Activated CD4-positive, alpha-beta T cell treated with anti-CD3 and anti-CD28 coated beads, Interleukin-2, amount 50 U/mL, for 16 hours (primary cell): ENCODE measurements around the gene HOXD3.

Experiments
- DNase-seq: peaks from one replicate; pipeline ENCODE4 v3.0.0-alpha.2; 2020

HOXD3 gene

DNA sequence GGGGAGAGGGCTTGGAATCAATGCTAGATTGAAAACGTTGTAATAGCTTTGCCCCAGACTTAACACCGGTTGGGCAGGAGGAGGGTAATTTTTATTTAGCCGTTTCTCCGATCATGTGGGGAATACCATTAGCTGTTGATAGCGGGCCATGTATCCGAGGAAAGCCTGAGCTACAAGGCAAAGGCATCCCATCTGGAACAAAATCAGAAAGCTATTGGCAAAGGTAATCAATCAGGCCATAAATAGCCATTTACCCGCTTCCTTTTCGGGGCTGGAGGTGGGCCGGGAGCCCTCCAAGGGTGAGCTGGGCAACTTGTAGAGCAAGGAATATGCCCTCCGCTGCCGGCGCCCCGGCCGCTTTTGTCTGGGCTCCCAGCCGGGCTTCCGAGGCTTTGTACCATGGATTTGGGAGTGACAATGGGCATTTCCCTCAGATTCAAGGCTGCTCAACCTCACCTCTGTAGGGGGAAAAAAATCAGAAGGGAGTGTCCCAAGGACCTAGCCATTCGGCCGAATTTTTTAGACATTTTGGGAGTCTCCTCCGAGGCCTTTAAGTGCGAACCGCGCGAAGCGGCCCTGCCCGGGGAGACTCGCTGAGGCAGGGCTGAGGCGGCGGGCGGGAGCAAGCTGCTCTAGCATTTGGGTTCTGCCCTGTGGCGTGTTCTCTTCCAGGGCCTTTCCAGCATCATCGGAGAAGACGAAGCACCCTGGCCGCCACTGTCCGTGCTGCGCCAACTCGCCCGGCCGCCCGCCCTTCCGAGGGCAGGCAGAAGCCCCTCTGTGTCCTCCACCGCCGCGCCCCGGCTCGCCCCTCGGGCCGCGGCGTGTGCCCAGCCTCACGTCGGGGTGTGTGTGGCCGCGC, 35.7 kb upstream of the HOXD3 start:
- DNase-seq: no peak

DNA sequence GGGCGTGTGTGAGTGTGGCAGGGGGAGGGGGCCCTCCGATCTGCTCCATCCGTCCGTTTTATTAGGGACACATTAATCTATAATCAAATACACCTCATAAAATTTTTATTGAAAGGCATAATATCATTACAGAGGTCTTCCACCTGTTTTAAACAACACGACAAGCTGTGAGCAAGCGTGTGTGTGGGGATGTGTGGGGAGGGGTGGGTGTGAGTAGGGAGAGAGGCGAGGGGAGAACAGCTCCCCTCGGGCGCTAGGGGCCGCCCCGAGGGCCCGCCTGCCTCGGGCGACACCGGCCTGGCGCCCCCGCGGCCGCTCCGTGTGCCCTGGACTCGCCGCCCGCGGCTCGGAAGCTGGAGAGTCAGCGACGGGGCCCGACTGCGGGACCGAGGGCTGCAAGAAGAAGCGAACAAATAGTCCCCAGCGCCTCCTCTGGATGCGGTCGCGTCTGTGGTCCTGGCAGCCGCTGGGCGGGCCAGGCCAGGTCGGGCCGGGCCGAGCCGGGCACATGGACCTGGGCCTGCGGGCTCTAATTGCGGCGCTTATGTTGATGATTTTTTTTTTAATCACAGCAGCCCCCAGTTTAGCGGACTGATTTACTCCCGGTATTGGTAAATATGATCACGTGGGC, 34.9 kb upstream of the HOXD3 start:
- no peak for DNase-seq

DNA sequence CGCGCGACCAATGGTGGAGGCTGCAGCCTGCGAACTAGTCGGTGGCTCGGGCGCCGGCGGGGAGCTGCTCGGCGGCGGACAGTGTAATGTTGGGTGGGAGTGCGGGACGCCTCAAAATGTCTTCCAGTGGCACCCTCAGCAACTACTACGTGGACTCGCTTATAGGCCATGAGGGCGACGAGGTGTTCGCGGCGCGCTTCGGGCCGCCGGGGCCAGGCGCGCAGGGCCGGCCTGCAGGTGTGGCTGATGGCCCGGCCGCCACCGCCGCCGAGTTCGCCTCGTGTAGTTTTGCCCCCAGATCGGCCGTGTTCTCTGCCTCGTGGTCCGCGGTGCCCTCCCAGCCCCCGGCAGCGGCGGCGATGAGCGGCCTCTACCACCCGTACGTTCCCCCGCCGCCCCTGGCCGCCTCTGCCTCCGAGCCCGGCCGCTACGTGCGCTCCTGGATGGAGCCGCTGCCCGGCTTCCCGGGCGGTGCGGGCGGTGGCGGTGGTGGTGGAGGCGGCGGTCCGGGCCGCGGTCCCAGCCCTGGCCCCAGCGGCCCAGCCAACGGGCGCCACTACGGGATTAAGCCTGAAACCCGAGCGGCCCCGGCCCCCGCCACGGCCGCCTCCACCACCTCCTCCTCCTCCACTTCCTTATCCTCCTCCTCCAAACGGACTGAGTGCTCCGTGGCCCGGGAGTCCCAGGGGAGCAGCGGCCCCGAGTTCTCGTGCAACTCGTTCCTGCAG, 34.3 kb upstream of the HOXD3 start, which contains the start of gene HOXD9:
HOXD9 (plus strand) TSS at position 37 of the 728 bp plus-strand sequence; CDS start at position 87, 50 bp downstream.
- DNase-seq: peak; percentile 11

DNA sequence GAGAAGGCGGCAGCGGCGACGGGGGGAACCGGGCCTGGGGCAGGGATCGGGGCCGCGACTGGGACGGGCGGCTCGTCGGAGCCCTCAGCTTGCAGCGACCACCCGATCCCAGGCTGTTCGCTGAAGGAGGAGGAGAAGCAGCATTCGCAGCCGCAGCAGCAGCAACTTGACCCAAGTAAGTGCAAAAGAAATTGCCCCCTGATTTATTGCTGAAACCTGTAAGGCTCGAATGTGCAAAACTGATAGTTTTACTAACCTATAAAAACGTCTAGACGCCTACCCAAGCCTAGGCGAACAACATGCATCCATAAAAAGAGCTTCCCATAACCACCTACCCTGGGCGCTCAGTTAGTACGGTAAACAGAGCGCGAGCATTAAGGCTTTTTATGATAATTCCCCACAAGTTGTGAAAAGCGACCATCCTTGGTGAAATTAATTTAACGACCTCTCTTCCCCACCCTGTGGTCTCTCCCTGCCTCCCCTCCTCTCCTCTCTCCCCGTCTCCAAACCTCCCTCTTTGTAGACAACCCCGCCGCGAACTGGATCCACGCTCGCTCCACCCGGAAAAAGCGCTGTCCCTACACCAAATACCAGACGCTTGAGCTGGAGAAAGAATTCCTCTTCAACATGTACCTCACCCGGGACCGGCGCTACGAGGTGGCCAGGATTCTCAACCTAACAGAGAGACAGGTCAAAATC, 33.5 kb upstream of the HOXD3 start:
- no peak for DNase-seq

DNA sequence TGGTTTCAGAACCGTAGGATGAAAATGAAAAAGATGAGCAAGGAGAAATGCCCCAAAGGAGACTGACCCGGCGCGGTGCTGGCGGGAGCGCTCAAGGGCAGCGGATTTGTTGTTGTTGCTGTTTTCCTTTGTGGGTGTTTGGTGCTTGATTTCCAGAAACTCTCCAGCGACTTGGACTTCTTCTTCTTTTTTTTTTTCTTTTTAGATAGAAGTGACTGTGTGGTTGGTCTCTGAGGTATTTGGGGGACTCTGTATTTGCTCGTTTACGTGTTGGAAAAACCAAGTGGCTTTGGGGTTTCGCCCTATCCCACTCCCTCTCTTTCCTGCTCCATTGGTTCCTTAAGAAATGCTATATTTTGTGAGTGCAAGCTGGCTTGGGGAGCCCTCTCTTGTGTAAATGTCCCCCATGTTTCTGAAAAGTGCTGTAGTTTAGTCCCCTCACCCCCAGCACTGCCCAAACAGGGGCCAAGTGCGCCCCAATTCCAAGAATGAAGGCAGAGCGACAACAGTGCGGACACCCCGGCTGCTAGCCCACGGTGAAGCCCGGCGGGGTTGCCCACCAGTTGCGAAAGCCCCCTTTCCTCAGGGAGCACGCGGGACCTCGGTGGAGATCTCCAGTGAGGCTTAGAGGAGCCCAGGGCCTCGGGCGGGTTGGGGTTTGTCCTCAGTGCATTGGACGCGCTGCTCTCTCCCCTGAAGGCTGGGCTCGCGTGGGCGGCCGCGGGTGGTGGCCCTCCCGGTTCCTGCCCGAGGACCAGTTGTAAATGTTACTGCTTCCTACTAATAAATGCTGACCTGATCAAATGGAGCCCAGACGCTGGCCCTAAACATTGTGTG, 32.8 kb upstream of the HOXD3 start:
- DNase-seq: no peak

DNA sequence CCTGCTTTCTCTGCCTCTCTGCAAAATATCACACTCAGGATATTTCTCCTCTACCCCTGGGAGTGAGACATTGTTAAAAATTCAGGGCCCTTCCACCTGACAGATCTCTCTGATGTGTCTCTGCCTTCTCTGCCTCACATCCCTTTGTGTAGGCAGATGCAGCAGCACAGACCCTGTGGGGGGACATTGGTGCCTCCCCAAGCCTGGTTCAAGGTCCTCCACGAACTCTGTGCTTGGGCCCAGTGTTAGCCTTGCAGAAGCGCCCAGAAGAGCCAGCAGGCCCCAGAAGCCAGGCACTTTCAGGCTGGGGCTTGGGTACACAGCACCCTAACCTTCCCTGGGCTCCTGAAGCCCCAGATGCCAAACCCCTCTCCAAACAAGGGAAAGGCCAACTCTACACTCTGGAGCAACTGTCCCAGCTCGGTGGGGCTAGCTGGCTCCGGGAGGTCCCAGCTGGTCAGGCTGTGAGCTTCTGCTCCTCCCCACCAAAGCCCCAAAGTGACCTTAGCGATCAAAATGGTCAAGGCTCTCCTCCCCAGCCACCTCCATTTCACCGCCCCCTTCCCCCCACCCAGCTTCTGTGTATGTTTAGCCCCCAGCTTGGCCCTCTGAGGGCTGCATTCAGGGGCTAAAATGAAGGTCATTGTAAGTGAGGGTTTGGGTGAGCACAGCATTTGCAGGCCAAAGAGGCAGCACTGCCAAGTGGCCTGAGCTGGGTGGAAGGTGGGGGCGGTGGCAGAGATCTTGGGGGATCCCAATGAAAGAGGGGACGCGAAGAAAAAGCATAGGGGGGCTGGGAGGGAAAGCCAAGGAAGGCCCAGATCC, 31.9 kb upstream of the HOXD3 start:
- DNase-seq: no peak

DNA sequence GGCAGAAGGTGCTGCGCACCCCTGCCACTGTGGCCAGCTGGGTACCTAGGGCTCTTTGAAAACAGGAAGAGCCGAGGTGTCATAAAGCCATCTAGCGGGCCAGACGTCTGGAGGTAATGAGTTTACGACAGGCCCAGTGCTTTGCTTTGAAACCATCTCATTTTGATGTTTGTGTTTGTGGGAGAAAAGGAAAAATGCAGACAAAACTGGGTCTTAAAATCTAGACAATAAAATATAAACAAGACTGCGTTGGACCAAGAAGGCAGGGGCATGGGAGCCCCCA, 31.4 kb upstream of the HOXD3 start:
- no peak for DNase-seq

DNA sequence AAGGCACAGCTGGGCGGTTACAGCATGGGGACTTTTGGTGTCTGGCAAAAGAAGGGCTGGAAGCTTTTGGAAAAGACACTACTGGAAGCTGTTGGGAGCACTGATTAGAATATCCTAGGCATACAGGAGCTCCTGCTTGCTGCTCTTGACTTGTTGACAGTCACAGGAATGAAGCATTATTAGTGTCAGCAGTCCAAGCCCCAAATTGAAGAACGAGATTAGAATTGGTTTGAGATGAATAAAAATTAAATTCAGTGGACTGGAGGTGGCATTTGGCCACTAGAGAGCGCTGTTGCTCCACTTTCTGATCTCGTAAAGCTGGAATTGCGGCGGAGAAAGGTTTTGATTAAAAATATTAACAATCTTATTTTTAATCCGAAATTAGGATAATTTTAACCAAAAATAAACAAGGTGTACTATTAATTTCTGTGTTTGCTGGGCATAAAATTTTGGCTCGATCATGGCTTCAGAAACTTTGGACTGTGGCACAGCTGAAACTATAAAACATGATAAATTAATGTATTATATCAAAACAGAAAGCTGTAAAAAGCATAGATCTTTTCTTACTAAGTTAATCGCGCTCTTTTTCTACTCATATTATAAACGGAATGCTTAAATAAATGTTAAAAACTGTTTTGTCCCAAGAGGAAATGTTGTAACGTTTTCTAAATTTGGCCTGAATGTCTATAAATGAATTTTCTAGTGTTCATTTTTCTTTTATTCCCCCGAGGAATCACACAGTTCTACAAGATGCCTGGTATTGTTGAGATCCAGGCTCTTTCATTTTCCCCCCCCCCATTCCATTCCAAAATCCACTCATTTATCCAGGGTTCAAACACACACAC, 30.0 kb upstream of the HOXD3 start:
- DNase-seq: peak; percentile 46

DNA sequence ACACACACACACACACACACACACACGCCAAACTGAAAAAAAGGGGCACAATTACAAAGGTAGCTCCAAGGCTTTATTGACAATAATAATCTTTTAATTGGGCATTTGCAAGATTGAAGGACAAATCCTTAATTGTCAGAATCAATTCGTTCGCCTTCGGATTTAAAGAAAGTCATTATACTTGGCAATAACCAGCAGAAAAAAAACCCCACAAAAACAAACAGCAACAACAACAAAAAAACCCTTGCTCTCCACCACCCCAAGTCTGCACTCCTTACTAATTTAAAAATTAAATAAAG, 29.4 kb upstream of the HOXD3 start:
- no peak for DNase-seq

DNA sequence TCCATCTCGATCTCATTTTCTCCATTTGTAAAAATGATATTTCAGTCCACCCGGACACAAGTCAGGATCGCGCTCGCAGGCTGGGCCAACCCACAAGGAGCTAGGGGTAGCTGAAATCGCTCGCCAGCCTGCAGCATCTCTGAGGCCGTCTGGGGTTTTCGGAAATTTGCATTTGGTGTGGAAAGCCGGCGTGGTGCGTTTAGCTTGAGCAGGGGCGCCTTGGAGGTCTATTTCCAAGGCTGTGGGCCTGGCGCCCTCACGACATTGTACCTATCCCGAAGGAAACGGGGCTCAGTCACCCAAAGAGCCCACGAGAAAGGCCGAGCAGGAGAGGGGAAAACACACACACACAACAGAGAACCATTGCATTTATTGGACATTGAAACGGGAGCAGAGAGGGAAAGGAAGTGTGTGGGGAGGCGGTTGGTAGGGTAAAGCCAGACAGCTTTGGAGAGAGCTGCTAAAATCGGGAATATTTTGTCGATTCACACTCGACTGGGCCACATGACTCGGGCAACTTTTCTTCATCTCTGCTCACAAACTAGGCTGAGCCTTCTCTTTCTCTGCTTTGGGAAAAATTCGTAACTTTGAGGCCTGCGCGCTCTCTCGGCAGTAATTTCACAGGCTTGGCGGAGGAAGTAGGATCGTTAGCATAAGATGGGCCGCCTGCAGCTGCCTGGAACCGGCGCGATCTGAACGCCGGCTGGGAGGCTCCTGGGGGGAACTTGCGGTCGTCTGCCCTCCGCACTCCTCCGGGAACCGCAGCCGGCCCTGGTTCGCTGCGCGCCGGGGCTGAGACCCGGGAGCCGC, 28.7 kb upstream of the HOXD3 start:
- DNase-seq: no peak

DNA sequence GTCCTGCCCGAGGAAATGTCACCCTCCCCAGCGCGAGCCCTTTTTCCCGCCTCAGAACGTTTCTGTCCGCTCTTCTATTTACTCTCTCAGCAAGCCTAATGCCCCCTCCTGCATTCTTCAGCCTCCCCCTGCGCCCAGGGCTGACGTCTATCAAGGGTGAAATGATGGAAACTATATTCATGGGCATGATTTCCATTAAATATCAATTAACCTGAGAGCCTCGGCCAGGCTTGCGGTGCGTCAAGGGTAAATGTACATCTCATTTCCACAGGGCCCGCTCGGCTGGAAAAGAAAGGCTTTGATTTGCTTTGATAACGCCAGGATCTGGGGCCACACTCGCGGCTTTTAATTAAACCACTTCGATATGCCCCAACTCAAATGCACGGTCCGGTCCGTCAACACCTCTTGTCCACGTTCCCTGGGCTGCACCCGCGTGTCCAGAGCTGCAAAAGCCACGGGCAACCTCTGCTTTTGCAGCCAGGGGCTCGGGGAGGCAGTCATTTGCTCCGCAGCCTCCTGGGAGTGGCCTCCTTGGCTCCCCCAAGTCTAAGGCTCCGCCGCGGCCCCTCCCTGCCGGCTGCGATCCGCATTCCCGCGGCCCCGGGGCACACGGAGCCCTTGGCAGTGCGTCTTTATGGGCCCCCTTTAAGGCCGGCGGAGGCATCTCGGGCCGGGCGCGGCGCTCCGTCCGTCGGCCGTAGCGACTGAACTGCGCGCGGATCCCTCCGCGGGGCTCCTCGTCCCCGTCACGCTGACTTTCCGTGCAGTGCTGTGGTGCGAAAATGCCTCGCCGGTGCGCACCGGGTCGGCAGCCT, 27.9 kb upstream of the HOXD3 start, which contains the start of gene HOXD8:
HOXD8 (plus strand) TSS at position 724 of the 815 bp plus-strand sequence. CDS start 662 bp downstream, outside the sequence.
- DNase-seq: no peak

DNA sequence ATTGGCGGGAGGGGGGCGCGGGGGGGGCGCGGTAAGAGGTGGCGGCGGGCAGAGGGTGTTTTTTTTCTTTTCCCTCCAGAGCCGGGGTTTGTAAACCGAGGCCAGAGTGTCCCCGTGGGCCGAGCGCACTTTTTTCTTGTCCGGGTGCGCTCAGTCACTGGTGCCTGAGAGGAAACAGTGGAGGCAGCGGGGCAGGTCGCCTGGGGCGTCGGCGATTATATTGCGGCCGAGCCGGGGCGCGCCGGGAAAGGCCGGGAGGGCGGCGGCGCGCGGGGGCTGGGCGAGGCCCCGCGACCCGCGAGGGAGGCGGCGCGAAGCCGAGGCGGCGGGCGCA, 27.3 kb upstream of the HOXD3 start:
- DNase-seq: no peak

DNA sequence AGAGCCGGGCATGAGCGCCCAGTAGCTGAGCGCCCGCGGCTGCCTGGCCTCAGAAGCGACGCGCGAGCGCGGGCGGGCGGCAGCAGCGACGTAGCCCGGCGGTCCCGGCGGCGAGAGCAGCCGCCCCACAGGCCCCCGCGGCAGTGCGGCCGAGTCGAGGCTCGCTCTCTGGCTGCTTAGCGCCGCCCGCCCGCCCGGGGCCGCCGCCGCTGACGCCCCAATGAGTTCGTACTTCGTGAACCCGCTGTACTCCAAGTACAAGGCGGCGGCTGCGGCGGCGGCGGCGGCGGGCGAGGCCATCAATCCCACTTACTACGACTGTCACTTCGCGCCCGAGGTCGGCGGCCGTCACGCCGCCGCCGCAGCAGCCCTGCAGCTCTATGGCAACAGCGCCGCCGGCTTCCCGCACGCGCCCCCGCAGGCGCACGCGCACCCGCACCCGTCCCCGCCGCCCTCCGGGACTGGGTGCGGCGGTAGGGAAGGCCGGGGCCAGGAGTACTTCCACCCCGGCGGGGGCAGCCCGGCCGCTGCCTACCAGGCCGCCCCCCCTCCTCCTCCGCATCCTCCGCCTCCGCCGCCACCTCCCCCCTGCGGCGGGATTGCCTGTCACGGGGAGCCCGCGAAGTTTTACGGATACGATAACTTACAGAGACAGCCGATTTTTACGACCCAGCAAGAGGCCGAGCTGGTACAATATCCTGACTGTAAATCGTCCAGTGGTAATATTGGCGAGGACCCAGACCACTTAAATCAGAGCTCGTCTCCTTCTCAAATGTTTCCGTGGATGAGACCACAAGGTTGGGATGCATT, 26.8 kb upstream of the HOXD3 start:
- DNase-seq: peak; percentile 7

DNA sequence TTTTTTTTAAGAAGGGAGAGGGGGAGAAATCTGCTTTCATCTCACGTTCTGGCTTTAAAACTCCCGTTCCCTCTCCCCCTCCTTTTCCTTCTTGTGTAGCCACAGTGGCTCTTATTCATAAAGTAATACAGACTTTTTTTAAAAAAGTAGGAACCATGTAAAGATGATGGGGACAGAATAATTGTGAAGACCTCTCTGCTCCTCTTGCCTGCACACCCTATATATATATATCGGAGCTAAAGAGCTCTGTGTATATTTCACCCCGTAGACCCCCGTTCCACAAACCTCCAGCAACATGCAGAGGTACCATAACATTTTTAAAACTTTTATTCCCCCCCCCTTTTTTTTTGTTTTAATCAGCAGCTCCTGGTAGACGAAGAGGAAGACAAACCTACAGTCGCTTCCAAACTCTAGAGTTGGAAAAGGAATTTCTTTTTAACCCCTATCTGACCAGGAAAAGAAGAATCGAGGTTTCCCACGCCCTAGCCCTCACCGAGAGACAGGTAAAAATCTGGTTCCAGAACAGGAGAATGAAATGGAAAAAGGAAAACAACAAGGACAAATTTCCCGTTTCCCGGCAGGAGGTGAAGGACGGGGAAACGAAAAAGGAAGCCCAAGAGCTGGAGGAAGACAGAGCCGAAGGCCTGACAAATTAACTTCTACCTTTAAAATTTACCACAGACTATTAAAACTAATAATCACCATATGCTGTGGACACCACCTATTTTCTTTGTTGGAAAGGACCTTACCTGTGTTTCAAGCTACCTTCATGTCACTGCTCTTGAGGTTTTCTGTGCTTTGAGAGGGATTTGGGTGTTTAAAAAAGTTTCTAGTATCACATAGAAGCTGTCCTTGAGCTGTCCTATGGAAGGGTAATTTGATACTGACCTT, 25.9 kb upstream of the HOXD3 start:
- no peak for DNase-seq

DNA sequence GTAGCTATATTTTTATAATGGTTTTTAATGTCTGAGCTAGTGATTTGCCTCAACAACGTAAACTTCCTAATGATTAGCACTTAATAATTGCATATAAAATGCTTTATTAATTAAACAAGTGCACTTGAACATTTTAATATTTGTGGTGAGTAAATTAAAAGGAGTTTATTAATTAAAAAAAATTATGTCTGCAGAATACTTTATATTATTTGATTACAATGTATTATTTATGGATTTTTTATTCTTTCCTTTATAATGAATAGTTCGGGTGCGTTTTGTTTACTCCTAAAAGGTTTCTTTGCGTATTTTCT, 25.3 kb upstream of the HOXD3 start:
- no peak for DNase-seq

DNA sequence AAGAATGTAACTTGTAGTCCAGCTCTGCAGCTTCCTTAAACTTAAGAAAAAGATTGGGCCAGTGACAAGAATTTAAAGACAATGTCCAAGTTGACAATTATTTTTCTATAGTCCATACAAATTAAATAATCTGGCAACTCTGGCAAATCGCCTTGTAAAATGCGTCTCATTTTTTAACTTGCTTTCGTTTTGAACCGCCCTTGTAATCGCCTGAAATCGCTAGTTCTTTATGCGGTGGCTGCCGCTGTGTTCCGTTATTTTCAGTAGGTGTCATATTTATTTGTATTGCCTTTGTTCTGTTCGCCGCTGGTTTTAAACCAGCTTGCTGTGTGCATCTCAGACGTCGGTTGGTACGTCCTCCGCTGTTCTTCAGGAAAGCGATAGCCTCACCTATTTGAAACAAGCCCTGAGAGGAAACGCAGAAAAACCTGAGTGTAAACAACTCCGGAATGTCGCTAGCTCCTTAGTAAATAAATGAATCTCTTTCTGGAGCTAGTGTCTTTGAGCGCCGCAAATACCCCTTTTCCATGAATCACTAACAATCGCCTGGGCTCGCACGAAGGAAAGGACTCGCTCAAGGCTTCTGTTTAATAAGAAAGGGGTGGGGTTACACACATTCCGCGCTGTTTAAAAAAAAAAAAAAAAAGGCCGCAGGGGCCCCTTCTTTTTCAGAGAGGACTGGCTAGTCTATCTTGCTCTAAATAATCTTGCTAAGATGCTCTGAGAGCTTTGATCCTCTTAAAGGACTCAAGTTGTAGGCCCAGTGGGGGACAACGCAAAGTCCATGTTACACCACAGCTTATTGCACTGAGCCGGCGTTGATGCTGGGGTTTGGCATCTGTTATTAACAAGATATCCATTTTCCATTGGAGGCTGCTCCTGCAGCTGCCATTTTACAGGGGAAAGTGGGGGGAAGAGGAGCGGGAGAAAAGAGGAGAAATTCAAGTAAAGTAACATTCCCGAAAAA, 24.6 kb upstream of the HOXD3 start:
- peak; percentile 7 for DNase-seq
